H1 (cell line): Measurements from ENCODE around the gene GARIN3.

Experiments used
- BACH1 ChIP-seq: IDR thresholded peaks from 2 replicates; pipeline ENCODE4 v1.6.1; 2012; ENCODE audit warnings: low read length, improper control_type of control experiment
- CBX8 ChIP-seq: fragments of 300-800, 300-1000 bp; sonication (generic); IDR thresholded peaks from 2 replicates; pipeline ENCODE4 v1.7.1; 2016; ENCODE audit warnings: low read depth, low read length, borderline replicate concordance
- EP300 ChIP-seq, 2 experiments: IDR thresholded peaks; 1 replicate in 1 of 2; 2 replicates in 1 of 2; pipeline ENCODE4 v1.6.1; 2011 to 2012; ENCODE audit warnings: low read depth in 2 of 2, low read length in 2 of 2, mild to moderate bottlenecking in 2 of 2, borderline replicate concordance in 1 of 2, inconsistent platforms in 1 of 2, moderate library complexity in 1 of 2
- NRF1 ChIP-seq: IDR thresholded peaks from 2 replicates; pipeline ENCODE4 v1.6.1; 2011; ENCODE audit warnings: mild to moderate bottlenecking, low read depth, low read length, improper control_type of control experiment
- POLR2A ChIP-seq, 2 experiments: IDR thresholded peaks; 1 replicate in 1 of 2; 2 replicates in 1 of 2; pipeline ENCODE4 v1.6.1; 2011; ENCODE audit warnings: low read depth in 2 of 2, low read length in 2 of 2, mild to moderate bottlenecking in 2 of 2; ENCODE audit errors: control extremely low read depth in 1 of 2
- POLR2AphosphoS5 ChIP-seq: IDR thresholded peaks from 2 replicates; pipeline ENCODE4 v1.6.1; 2011; ENCODE audit warnings: low read depth, low read length
- SIN3A ChIP-seq, 2 experiments: IDR thresholded peaks in 1 of 2; conservative IDR thresholded peaks in 1 of 2; 2 replicates each; pipeline ENCODE4 v1.6.1; 2011 to 2012; ENCODE audit warnings: low read length in 2 of 2, improper control_type of control experiment in 1 of 2, low read depth in 1 of 2, mild to moderate bottlenecking in 1 of 2
- SP1 ChIP-seq: IDR thresholded peaks from 2 replicates; pipeline ENCODE4 v1.6.1; 2011; ENCODE audit warnings: low read depth, low read length
- TBP ChIP-seq: IDR thresholded peaks from 2 replicates; pipeline ENCODE4 v1.6.1; 2011; ENCODE audit warnings: low read depth, low read length, improper control_type of control experiment
- TEAD4 ChIP-seq: IDR thresholded peaks from 2 replicates; pipeline ENCODE4 v1.6.1; 2012; ENCODE audit warnings: low read depth, low read length, inconsistent platforms, mixed read lengths
- TF ChIP-seq, protein P1 (sequence below), 3 experiments: IDR thresholded peaks; 1 replicate in 2 of 3; 2 replicates in 1 of 3; pipeline versions ENCODE4 v1.5.1 to v1.6.1; 2011; ENCODE audit warnings: low read length in 3 of 3, mild to moderate bottlenecking in 3 of 3, inconsistent platforms in 2 of 3, low read depth in 1 of 3, moderate library complexity in 1 of 3; ENCODE audit not compliant: insufficient read depth in 1 of 3; ENCODE audit errors: control extremely low read depth in 1 of 3

DNA sequence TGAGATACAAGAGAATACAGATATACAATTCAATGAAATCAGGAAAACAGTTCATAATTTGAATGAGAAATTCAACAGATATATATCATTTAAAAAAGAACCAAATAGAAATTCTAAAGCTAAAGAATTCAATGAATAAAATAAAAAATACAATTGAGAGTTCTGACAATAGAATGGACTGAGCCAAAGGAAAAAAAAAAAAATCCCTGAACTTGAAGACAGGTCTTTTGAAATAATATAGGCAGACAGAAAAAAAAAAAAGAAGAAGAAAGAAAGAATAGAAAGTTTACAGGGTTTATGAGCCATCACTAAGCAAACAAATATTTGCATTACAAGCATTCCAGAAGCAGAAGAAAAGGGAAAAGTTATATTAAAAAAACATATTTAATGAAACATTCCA is 44.4 kb downstream of the GARIN3 start:
- TF ChIP-seq NRF1 = no peak
- TF ChIP-seq, protein P1, sequence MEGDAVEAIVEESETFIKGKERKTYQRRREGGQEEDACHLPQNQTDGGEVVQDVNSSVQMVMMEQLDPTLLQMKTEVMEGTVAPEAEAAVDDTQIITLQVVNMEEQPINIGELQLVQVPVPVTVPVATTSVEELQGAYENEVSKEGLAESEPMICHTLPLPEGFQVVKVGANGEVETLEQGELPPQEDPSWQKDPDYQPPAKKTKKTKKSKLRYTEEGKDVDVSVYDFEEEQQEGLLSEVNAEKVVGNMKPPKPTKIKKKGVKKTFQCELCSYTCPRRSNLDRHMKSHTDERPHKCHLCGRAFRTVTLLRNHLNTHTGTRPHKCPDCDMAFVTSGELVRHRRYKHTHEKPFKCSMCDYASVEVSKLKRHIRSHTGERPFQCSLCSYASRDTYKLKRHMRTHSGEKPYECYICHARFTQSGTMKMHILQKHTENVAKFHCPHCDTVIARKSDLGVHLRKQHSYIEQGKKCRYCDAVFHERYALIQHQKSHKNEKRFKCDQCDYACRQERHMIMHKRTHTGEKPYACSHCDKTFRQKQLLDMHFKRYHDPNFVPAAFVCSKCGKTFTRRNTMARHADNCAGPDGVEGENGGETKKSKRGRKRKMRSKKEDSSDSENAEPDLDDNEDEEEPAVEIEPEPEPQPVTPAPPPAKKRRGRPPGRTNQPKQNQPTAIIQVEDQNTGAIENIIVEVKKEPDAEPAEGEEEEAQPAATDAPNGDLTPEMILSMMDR (IDR thresholded peaks at IDR 0.05; ENCODE audit: control extremely low read depth in 1 of 3, insufficient read depth in 1 of 3, low read depth in 1 of 3, low read length in 3 of 3) = no peak
- no peak for TF ChIP-seq TEAD4
- TF ChIP-seq TBP = no peak
- no peak for TF ChIP-seq POLR2AphosphoS5
- no peak for TF ChIP-seq POLR2A (IDR thresholded peaks at IDR 0.05; ENCODE audit: control extremely low read depth in 1 of 2, low read depth in 2 of 2, low read length in 2 of 2)
- no peak for TF ChIP-seq EP300 (IDR thresholded peaks at IDR 0.05; ENCODE audit: borderline replicate concordance in 1 of 2, low read depth in 2 of 2, low read length in 2 of 2)
- TF ChIP-seq SP1 = no peak
- no peak for TF ChIP-seq BACH1
- TF ChIP-seq SIN3A (conservative IDR thresholded peaks at IDR 0.05 in 1 of 2, IDR thresholded peaks at IDR 0.05 in 1 of 2; ENCODE audit: low read depth in 1 of 2, low read length in 2 of 2) = no peak
- TF ChIP-seq CBX8 = no peak
